Tibial nerve (tissue), 4 donors: ENCODE results near the gene PIP5K1C. TPM values are rescaled to one million over a fixed set of nuclear protein-coding genes. Genes with fewer than 3 reads are reported as not detected.

Experiments
- DNase-seq, 2 donors: peaks; one replicate each; pipeline ENCODE4 v3.0.0-alpha.2; 2019; ENCODE audit warnings: low spot score in 2 of 2
- H3K27ac ChIP-seq, 4 donors: fragments of 200-600 bp; sonication (generic) in 3 of 4; one replicate each; pipeline ENCODE4 v1.5.1; 2017 to 2019; ENCODE audit warnings: mild to moderate bottlenecking in 1 of 4
- H3K27me3 ChIP-seq, 2 donors: fragments of 200-600 bp; sonication (generic) in 1 of 2; one replicate each; pipeline versions ENCODE4 v1.5.1 to v1.6.0; 2017 to 2019
- H3K36me3 ChIP-seq, 3 donors: fragments of 200-600 bp; sonication (generic); one replicate each; pipeline ENCODE4 v1.5.1; 2018 to 2019
- H3K4me1 ChIP-seq, 4 donors: fragments of 200-600 bp; sonication (generic) in 3 of 4; one replicate each; pipeline ENCODE4 v1.5.1; 2017 to 2019
- H3K4me3 ChIP-seq, 4 donors: fragments of 200-600 bp; sonication (generic) in 3 of 4; one replicate each; pipeline ENCODE4 v1.5.1; 2017 to 2019; ENCODE audit warnings: mild to moderate bottlenecking in 1 of 4, moderate library complexity in 1 of 4
- H3K9me3 ChIP-seq, 4 donors: fragments of 200-600 bp; sonication (generic) in 3 of 4; one replicate each; pipeline ENCODE4 v1.5.1; 2017 to 2019
- EP300 ChIP-seq, 2 donors: sonication (generic); formaldehyde crosslinking; IDR thresholded peaks; one replicate each; pipeline ENCODE4 v1.6.1; 2017; ENCODE audit warnings: antibody characterized with exemption in 2 of 2, mild to moderate bottlenecking in 1 of 2
- POLR2A ChIP-seq, 2 donors: fragments of 450-650 bp; IDR thresholded peaks; one replicate each; pipeline ENCODE4 v1.6.1; 2017; ENCODE audit warnings: antibody characterized with exemption in 2 of 2, mild to moderate bottlenecking in 2 of 2, moderate library complexity in 2 of 2
- WGBS, 2 donors: methylation state at CpG; one replicate each; pipeline ENCODE4 v1.1.5; 2018; 5-methylcytosine and 5-hydroxymethylcytosine counted together
- total RNA-seq, 4 donors: library from RNA; depleted of rRNA; stranded (reverse); fragments of >200 nt; gene quantifications; one replicate each; pipeline ENCODE4 v1.1.0, GENCODE V29; 2016
- TF ChIP-seq, protein P1 (sequence below), 5 experiments: fragments of 200-600 bp in 3 of 5; fragments of 450-650 bp in 2 of 5; sonication (generic) in 3 of 5; IDR thresholded peaks; one replicate each; pipeline ENCODE4 v1.5.1; 2016 to 2019; ENCODE audit warnings: antibody characterized with exemption in 5 of 5, mild to moderate bottlenecking in 3 of 5, moderate library complexity in 2 of 5

PIP5K1C gene
- total RNA-seq, 4 donors from 2014 or later, result 23.0 to 37.2 (median 24.9) TPM

GRCh38 chr19:3679581-3679980, 20.7 kb downstream of the PIP5K1C start:
- WGBS, 2 donors, result 91 to 92% methylated on average over 13 of the region's 13 CpGs
- Histone ChIP-seq H3K4me1 (peaks cover 0 to 16% (median 0%) of the 10 kb centered on the region in 4 donors), H3K27ac (no peak overlapping the region)

GRCh38 chr19:3679138-3679537, 21.1 kb downstream of the PIP5K1C start:
- H3K27me3 ChIP-seq, result no peaks in the 10 kb centered on the region
- no peak overlapping the region for H3K27ac ChIP-seq
- no peak for DNase-seq
- TF ChIP-seq, protein P1, sequence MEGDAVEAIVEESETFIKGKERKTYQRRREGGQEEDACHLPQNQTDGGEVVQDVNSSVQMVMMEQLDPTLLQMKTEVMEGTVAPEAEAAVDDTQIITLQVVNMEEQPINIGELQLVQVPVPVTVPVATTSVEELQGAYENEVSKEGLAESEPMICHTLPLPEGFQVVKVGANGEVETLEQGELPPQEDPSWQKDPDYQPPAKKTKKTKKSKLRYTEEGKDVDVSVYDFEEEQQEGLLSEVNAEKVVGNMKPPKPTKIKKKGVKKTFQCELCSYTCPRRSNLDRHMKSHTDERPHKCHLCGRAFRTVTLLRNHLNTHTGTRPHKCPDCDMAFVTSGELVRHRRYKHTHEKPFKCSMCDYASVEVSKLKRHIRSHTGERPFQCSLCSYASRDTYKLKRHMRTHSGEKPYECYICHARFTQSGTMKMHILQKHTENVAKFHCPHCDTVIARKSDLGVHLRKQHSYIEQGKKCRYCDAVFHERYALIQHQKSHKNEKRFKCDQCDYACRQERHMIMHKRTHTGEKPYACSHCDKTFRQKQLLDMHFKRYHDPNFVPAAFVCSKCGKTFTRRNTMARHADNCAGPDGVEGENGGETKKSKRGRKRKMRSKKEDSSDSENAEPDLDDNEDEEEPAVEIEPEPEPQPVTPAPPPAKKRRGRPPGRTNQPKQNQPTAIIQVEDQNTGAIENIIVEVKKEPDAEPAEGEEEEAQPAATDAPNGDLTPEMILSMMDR (IDR thresholded peaks at IDR 0.05), result no peak
- TF ChIP-seq POLR2A (IDR thresholded peaks at IDR 0.05) (no peak), EP300 (IDR thresholded peaks at IDR 0.05) (no peak)
- H3K36me3 ChIP-seq, result peaks cover 0 to 34% (median 0%) of the 10 kb centered on the region in 3 donors
- H3K9me3 ChIP-seq, result peaks cover 0 to 4% (median 0%) of the 10 kb centered on the region in 4 donors
- WGBS, 2 donors, result 87 to 90% methylated on average over 12 of the region's 12 CpGs
- no peak overlapping the region for H3K4me3 ChIP-seq
- peaks cover 0 to 16% (median 0%) of the 10 kb centered on the region in 4 donors for H3K4me1 ChIP-seq

More at GRCh38 chr19:3679581-3679980, 20.7 kb downstream of the PIP5K1C start:
- Histone ChIP-seq H3K9me3 (peaks cover 0 to 5% (median 0%) of the 10 kb centered on the region in 4 donors), H3K27me3 (no peaks in the 10 kb centered on the region), H3K4me3 (no peak overlapping the region), H3K36me3 (peaks cover 0 to 35% (median 4%) of the 10 kb centered on the region in 3 donors)
- DNase-seq, result no peak
- no peak for TF ChIP-seq EP300 (IDR thresholded peaks at IDR 0.05)
- TF ChIP-seq POLR2A (IDR thresholded peaks at IDR 0.05), result no peak
- TF ChIP-seq, protein P1 (IDR thresholded peaks at IDR 0.05), result no peak

DNA sequence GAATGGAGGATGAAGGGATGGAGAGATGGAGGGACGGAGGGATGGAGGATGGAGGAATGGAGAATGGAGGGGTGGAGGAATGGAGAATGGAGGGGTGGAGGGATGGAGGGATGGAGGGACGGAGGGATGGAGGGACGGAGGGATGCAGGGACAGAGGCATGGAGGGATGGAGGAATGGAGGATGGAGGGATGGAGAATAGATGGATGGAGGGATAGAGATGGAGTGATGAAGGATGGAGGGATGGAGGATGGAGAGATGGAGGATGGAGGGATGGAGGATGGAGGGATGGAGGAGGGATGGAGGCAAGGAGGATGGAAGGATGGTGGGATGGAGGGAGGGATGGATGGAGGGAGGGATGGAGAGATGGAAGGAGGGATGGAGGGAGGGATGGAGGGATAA, 22.1 kb downstream of the PIP5K1C start:
- Histone ChIP-seq H3K4me1 (peaks cover 0 to 9% (median 0%) of the 10 kb centered on the region in 4 donors), H3K4me3 (no peak overlapping the region), H3K9me3 (peaks cover 0 to 12% (median 0%) of the 10 kb centered on the region in 4 donors), H3K27ac (no peak overlapping the region), H3K27me3 (no peaks in the 10 kb centered on the region), H3K36me3 (peaks cover 0 to 34% (median 0%) of the 10 kb centered on the region in 3 donors)
- TF ChIP-seq POLR2A (IDR thresholded peaks at IDR 0.05) (no peak), EP300 (IDR thresholded peaks at IDR 0.05) (no peak)
- TF ChIP-seq, protein P1 (IDR thresholded peaks at IDR 0.05), result no peak
- DNase-seq, result no peak
- 92 to 96% methylated on average over 3 of the region's 3 CpGs for WGBS, 2 donors

- Histone ChIP-seq H3K4me1 (peaks cover 0 to 26% (median 23%) of the 10 kb centered on the region in 4 donors), H3K36me3 (peaks cover 0 to 35% (median 0%) of the 10 kb centered on the region in 3 donors), H3K27ac (no peak overlapping the region), H3K9me3 (peaks cover 0 to 12% (median 0%) of the 10 kb centered on the region in 4 donors), H3K27me3 (no peaks in the 10 kb centered on the region), H3K4me3 (no peak overlapping the region)
- no peak for TF ChIP-seq POLR2A (IDR thresholded peaks at IDR 0.05)
- TF ChIP-seq EP300 (IDR thresholded peaks at IDR 0.05), result no peak
- TF ChIP-seq, protein P1 (IDR thresholded peaks at IDR 0.05), result no peak
- 86 to 89% methylated on average over 13 of the region's 13 CpGs for WGBS, 2 donors
- no peak for DNase-seq
These were observed 25.3 kb downstream of the PIP5K1C start for GRCh38 chr19:3674784-3675543.
